RPMI7951 (cell line): ENCODE data around the gene LEUTX. TPM values are rescaled to one million over a fixed set of nuclear protein-coding genes. Genes with fewer than 3 reads are reported as not detected.
"Not testable (repeated sequence)": the region's sequence is repeated elsewhere in the genome, so short reads cannot be mapped to it uniquely, and the experiment has no call there.

ENCODE experiments used
- DNase-seq: peaks from one replicate; pipeline ENCODE4 v3.0.0-alpha.2; 2012; ENCODE audit warnings: low read depth
- total RNA-seq: library from RNA; depleted of rRNA; stranded (reverse); fragments of >200 nt; shearing (Covaris generic); gene quantifications from 2 replicates; pipeline ENCODE4 v1.2.3, GENCODE V29; 2014

LEUTX gene
- total RNA-seq, 1 experiment from 2014 or later: not detected

DNA sequence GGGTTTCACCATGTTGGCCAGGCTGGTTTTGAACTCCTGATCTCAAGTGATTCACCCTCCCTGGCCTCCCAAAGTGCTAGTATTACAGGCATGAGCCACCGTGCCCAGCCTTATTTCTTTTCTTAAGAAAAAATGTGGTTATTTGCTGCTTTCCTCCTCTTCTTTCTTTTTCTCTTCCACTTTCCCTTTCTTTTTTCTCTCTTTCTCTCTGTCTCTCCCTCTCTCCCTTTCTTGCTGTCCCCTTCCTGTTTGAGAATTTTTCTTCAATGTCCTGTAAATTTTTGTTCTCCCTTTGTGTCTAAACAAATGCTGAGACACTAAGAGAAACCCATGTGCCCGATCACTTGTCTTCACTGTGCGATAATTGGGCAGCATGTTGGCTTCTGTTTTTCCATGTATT is 2.2 kb downstream of the LEUTX start:
- DNase-seq: no peak

GRCh38 chr19:39788244-39788643 is 9.6 kb downstream of the LEUTX start:
- no peak for DNase-seq

DNA sequence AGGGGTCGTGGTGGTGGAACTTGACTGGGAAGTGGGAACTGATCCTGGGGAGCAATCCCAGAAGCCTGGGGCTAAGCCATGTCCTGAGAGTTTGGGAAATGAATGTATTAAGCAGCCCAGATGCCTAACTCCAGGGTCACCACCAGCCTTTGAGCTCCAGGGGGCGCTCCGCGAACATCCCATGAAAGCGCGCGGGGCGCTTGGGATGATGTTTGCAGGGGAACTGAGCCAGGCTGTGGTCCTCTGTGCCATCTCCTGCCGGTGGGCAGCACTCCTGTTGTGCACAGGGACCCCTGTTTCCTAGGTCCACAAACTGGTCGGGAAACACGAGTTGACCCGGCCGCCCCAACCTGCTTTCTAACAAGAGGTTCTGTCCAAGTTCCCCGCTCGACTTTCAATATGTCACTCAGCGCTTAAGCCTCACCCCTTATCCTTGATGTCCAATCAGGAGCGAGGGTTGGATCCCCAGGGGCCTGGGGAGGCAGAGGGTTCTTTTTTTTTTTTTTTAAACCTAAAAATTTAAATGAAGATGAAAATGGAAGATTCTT is 14.4 kb downstream of the LEUTX start:
- DNase-seq: peak; percentile 69

DNA sequence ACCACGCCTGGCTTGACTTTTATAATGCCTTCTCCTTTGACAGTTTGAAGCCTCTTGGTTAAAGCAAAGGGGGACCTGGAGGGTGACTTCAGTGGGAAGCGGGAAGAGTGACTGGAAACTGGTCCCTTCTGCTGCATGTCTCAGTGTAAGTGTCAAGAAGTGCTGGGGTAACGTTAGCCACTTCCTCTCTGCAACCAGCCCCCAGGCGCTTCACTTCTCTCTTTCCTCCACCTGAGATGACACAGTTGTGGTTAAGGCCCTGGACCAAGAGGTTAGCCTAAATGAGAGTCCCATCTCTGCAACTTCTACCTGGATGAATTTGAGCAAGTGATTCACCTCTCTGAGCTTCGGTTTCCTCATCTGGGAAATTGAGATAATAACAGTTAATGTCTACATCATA is 16.3 kb downstream of the LEUTX start:
- no peak for DNase-seq

DNA sequence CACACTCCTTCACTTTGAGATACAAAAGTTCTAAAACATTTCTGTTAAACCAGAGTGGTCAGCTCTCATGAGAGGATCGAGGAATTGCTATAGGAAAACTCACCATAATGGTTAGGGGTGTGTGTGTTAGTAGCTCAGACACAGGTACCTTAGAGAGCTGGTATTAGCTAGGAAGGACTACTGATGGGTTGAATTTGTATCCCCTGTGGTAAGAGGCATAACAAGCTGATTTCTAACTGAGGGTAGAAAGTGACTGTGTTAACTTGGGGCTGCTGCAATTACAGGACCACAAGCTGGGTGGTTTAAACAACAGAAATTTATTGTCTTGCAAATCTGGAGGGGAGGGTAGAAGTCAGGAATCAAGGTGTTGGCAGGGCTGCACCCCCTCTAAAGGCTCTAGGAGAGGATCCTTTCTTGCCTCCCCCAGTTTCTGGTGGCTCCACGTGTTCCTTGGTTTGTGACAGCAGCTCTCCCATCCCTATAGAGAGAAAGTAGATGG is 17.4 kb downstream of the LEUTX start:
- no peak for DNase-seq

GRCh38 chr19:39797083-39797482 is 18.4 kb downstream of the LEUTX start:
- DNase-seq: no peak

- no peak for DNase-seq
These were observed 24.3 kb downstream of the LEUTX start for GRCh38 chr19:39802958-39803357.

- peak; percentile 18 for DNase-seq
These were observed 26.4 kb downstream of the LEUTX start for GRCh38 chr19:39805104-39805503.

GRCh38 chr19:39807846-39808364 is 29.3 kb downstream of the LEUTX start:
- no peak for DNase-seq

DNA sequence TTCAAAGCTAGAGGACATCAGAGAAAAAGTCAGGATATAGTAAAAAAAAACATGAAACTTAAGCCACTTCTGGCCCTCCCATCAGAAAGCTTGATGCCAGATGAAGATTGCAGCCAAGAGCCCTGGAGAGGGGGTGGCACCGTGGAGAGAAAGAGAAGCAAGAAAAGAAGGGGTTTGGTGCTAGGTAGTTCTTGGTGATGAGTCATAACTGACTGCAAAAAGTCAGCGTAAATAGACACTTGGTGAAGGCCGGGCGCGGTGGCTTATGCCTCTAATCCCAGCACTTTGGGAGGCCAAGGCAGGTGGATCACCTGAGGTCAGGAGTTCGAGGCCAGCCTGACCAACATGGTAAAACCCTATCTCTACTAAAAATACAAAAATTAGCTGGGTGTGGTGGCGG is 30.0 kb downstream of the LEUTX start:
- not testable (repeated sequence) for DNase-seq

- DNase-seq: no peak
These were observed 30.7 kb downstream of the LEUTX start for GRCh38 chr19:39809368-39809767.

- DNase-seq: no peak
These were observed 31.8 kb downstream of the LEUTX start for GRCh38 chr19:39810424-39810823.

GRCh38 chr19:39811064-39811463 is 32.4 kb downstream of the LEUTX start:
- no peak for DNase-seq

GRCh38 chr19:39813264-39813993 is 34.8 kb downstream of the LEUTX start:
- DNase-seq: no peak

GRCh38 chr19:39814111-39814510 is 35.5 kb downstream of the LEUTX start:
- DNase-seq: not testable (repeated sequence)

DNA sequence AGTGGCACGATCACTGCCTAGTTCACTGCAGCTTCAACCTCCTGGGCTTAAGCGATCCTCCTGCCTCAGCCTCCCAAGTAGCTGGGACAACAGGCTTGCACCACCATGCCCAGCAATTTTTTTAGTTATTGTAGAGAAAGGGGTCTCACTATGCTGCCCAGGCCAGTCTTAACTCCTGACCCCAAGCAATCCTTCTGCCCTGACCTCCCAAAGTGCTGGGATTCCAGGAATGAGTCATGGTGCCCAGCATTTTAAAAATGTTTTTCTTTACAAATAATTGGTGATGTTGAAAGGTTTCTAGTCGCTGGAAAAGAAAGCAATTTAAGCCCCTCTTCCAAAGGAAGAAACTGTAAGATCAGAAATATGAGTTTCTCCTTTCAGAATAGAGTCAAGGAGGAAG is 35.9 kb downstream of the LEUTX start:
- DNase-seq: no peak

DNA sequence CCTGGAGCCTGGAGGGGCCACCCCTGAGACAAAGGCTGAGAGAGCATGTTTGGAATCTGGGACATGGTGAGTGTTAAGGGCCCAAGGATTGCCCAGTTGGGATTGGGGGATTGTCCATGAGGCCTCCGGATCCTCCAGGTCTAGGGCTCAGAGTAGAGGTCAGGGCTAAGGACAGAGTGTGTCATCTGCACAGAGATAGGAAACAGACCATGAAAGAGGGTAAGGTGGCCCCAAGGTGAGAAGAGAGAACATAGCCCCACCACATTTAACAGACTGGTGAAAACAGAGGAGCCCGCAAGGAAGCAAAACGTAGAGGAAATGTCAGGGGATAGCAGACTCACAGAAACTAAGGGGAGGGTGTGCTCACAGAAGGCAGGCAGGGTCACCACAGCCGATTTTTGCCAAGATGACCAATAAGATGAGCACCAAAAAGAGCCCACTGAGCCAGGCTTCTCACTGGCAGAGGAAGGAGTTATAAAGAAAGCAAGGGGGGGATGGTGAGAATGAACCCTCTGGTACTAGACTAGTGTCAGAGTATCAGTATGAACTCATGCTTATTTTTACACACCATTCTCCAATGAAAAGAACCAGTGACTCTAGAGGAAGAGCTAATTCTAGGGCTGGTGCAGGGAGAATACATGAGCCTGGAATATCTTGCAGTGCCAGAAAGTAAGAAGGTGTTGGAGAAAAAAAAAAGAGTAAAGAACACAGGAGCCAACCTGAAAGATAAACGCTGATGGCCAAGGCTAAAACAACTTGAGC is 37.8 kb downstream of the LEUTX start:
- DNase-seq: no peak

DNA sequence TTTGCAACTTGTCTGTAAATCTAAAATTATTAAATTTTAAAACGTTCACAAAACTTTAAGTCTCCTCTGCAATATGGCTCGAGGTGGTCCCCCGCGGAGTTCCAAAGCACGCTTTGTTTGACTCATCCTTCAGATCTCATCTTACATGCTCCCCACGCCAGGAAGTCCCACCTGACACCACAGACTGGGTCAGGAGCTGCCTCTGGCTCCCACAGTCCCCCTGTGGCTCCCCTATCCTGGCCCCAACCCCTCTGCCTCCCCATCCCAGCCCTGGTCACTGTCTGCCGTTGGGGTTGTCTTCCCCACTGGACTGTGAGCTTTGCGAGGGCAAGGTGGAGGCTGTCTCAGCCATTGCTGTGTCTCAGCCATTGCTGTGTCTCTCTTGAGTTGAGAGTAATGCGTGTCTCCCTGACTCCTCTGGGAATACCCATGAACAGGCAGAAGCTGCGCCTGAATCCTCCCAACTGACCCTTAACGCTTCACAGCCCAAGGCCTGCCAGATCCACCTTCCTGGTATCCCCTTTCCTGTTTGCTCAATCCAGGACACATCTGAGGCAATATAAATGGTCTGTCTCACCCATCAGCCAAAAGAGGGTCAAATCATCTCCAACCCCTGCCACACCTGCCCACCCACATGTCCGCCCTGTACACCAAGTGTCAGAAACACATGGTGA is 39.4 kb downstream of the LEUTX start:
- DNase-seq: no peak

DNA sequence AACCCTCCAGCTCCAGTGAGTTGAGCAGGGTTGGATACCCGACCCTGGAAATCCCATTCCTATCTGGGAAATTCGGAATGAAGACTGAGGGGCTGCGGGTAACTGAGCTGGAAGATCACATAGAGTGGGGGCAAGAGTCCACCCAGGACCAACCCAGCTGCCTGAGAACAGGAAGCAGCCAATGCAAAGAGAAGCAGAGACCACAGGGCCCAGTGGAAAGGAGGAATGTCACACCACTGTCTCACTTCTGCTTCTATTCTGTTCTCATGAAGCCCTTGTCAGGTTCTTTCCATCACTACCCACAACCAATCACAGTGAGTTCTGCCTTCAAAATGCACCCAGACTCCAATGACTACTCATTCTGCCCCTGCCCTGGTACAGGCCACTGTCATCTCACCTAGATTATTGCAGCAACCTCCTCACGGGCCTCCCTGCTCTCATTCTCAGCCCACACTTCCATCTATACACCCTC is 40.0 kb downstream of the LEUTX start:
- no peak for DNase-seq

DNA sequence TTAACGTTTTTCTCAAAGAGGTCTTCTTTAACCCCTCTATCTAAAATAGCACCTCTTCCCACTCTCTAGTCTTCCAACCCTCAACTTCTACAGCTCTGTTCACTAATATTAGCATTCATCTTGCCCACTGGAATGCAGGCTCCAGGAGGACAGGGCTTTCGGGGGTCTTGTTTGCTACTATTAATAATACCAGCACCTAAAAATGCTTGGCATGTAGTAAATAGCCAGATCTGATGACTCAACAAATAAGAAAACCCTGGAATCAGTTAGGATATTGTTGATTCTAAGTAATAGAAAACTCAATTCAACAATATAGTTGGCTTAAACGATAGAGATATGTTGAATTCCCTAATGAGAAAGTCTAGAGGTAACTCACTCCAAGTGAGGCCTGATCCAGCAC is 41.1 kb downstream of the LEUTX start:
- no peak for DNase-seq

DNA sequence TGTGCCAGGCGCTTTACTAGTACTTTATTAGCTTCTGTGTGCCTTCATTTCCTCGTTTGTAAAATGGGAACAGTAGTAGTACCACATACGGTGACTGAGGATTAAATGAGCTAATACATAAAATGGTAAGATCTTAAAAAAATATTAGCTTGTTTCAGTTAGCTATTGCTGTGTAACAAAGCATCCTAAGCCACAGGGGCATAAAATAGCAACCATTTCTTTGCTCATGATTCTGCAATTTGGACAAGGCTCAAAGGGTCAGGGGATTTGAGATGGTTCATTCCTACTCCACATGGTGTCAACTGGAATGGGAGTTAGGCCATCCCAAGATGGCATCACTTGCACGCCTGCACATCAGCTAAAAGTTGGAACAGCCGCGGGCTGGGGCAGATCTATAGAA is 42.0 kb downstream of the LEUTX start:
- no peak for DNase-seq

- DNase-seq: no peak
These were observed 45.0 kb downstream of the LEUTX start for GRCh38 chr19:39823686-39824085.
